Measurements from ENCODE around the gene IFFO2. TPM values are rescaled to one million over a fixed set of nuclear protein-coding genes. Genes with fewer than 3 reads are reported as not detected.

Gene IFFO2
- total RNA-seq, 1 donor from 2014 or later, result 3.7 TPM

- peaks cover 43 to 51% (median 47%) of the 10 kb centered on the region in 3 donors for H3K4me1 ChIP-seq (ENCODE audit: control insufficient read depth in 3 of 3, insufficient read depth in 3 of 3, low read length in 3 of 3)
- no peaks in the 10 kb centered on the region for H3K9me3 ChIP-seq (ENCODE audit: control insufficient read depth in 3 of 3, low read length in 3 of 3)
- no peaks in the 10 kb centered on the region for H3K27me3 ChIP-seq (ENCODE audit: control insufficient read depth in 3 of 3, insufficient read depth in 3 of 3, low read length in 3 of 3)
- no peak overlapping the region for H3K27ac ChIP-seq (ENCODE audit: low read depth, low read length)
- no peaks in the 10 kb centered on the region for H3K36me3 ChIP-seq (ENCODE audit: control insufficient read depth in 3 of 3, insufficient read depth in 3 of 3, low read length in 3 of 3)
- H3K4me3 ChIP-seq (ENCODE audit: low read length in 3 of 3), result no peak overlapping the region
- peak overlapping the region in 1 of 3 donors; percentile 46 for H3K9ac ChIP-seq (ENCODE audit: low read depth in 1 of 3, low read length in 3 of 3)
These were observed 16.8 kb downstream of the IFFO2 start for GRCh38 chr1:18939398-18940302.

- Histone ChIP-seq H3K4me1 (ENCODE audit: control insufficient read depth in 3 of 3, insufficient read depth in 3 of 3, low read length in 3 of 3) (peaks cover 40 to 44% (median 43%) of the 10 kb centered on the region in 3 donors), H3K36me3 (ENCODE audit: control insufficient read depth in 3 of 3, insufficient read depth in 3 of 3, low read length in 3 of 3) (no peaks in the 10 kb centered on the region), H3K27ac (ENCODE audit: low read depth, low read length) (no peak overlapping the region), H3K9me3 (ENCODE audit: control insufficient read depth in 3 of 3, low read length in 3 of 3) (no peaks in the 10 kb centered on the region), H3K27me3 (ENCODE audit: control insufficient read depth in 3 of 3, insufficient read depth in 3 of 3, low read length in 3 of 3) (no peaks in the 10 kb centered on the region), H3K4me3 (ENCODE audit: low read length in 3 of 3) (peak overlapping the region in 1 of 3 donors; percentile 6), H3K9ac (ENCODE audit: low read depth in 1 of 3, low read length in 3 of 3) (peak overlapping the region in 1 of 3 donors; percentile 20)
These were observed 17.8 kb downstream of the IFFO2 start for GRCh38 chr1:18938707-18939070.

- peaks cover 40 to 44% (median 40%) of the 10 kb centered on the region in 3 donors for H3K4me1 ChIP-seq (ENCODE audit: control insufficient read depth in 3 of 3, insufficient read depth in 3 of 3, low read length in 3 of 3)
- no peaks in the 10 kb centered on the region for H3K9me3 ChIP-seq (ENCODE audit: control insufficient read depth in 3 of 3, low read length in 3 of 3)
- H3K36me3 ChIP-seq (ENCODE audit: control insufficient read depth in 3 of 3, insufficient read depth in 3 of 3, low read length in 3 of 3), result no peaks in the 10 kb centered on the region
- H3K4me3 ChIP-seq (ENCODE audit: low read length in 3 of 3), result no peak overlapping the region
- H3K9ac ChIP-seq (ENCODE audit: low read depth in 1 of 3, low read length in 3 of 3), result peak overlapping the region in 1 of 3 donors; percentile 20
- no peak overlapping the region for H3K27ac ChIP-seq (ENCODE audit: low read depth, low read length)
- no peaks in the 10 kb centered on the region for H3K27me3 ChIP-seq (ENCODE audit: control insufficient read depth in 3 of 3, insufficient read depth in 3 of 3, low read length in 3 of 3)
These were observed 18.3 kb downstream of the IFFO2 start for GRCh38 chr1:18938008-18938706.

GRCh38 chr1:18937539-18937938 lies 18.9 kb downstream of the IFFO2 start:
- Histone ChIP-seq H3K9ac (ENCODE audit: low read depth in 1 of 3, low read length in 3 of 3) (peak overlapping the region in 1 of 3 donors; percentile 3), H3K27ac (ENCODE audit: low read depth, low read length) (no peak overlapping the region), H3K4me1 (ENCODE audit: control insufficient read depth in 3 of 3, insufficient read depth in 3 of 3, low read length in 3 of 3) (peaks cover 40 to 43% (median 40%) of the 10 kb centered on the region in 3 donors), H3K9me3 (ENCODE audit: control insufficient read depth in 3 of 3, low read length in 3 of 3) (no peaks in the 10 kb centered on the region), H3K27me3 (ENCODE audit: control insufficient read depth in 3 of 3, insufficient read depth in 3 of 3, low read length in 3 of 3) (no peaks in the 10 kb centered on the region), H3K36me3 (ENCODE audit: control insufficient read depth in 3 of 3, insufficient read depth in 3 of 3, low read length in 3 of 3) (no peaks in the 10 kb centered on the region), H3K4me3 (ENCODE audit: low read length in 3 of 3) (no peak overlapping the region)

GRCh38 chr1:18936814-18937481 lies 19.5 kb downstream of the IFFO2 start:
- Histone ChIP-seq H3K36me3 (ENCODE audit: control insufficient read depth in 3 of 3, insufficient read depth in 3 of 3, low read length in 3 of 3) (no peaks in the 10 kb centered on the region), H3K4me1 (ENCODE audit: control insufficient read depth in 3 of 3, insufficient read depth in 3 of 3, low read length in 3 of 3) (peaks cover 37 to 40% (median 37%) of the 10 kb centered on the region in 3 donors), H3K9me3 (ENCODE audit: control insufficient read depth in 3 of 3, low read length in 3 of 3) (no peaks in the 10 kb centered on the region), H3K4me3 (ENCODE audit: low read length in 3 of 3) (no peak overlapping the region), H3K9ac (ENCODE audit: low read depth in 1 of 3, low read length in 3 of 3) (no peak overlapping the region), H3K27me3 (ENCODE audit: control insufficient read depth in 3 of 3, insufficient read depth in 3 of 3, low read length in 3 of 3) (no peaks in the 10 kb centered on the region), H3K27ac (ENCODE audit: low read depth, low read length) (no peak overlapping the region)

- no peak overlapping the region for H3K4me3 ChIP-seq (ENCODE audit: low read length in 3 of 3)
- H3K4me1 ChIP-seq (ENCODE audit: control insufficient read depth in 3 of 3, insufficient read depth in 3 of 3, low read length in 3 of 3), result peaks cover 32 to 35% (median 32%) of the 10 kb centered on the region in 3 donors
- H3K36me3 ChIP-seq (ENCODE audit: control insufficient read depth in 3 of 3, insufficient read depth in 3 of 3, low read length in 3 of 3), result no peaks in the 10 kb centered on the region
- H3K27me3 ChIP-seq (ENCODE audit: control insufficient read depth in 3 of 3, insufficient read depth in 3 of 3, low read length in 3 of 3), result no peaks in the 10 kb centered on the region
- H3K9me3 ChIP-seq (ENCODE audit: control insufficient read depth in 3 of 3, low read length in 3 of 3), result no peaks in the 10 kb centered on the region
- no peak overlapping the region for H3K9ac ChIP-seq (ENCODE audit: low read depth in 1 of 3, low read length in 3 of 3)
- H3K27ac ChIP-seq (ENCODE audit: low read depth, low read length), result no peak overlapping the region
These were observed 20.0 kb downstream of the IFFO2 start for GRCh38 chr1:18936471-18936813.

- Histone ChIP-seq H3K4me3 (ENCODE audit: low read length in 3 of 3) (no peak overlapping the region), H3K9me3 (ENCODE audit: control insufficient read depth in 3 of 3, low read length in 3 of 3) (no peaks in the 10 kb centered on the region), H3K4me1 (ENCODE audit: control insufficient read depth in 3 of 3, insufficient read depth in 3 of 3, low read length in 3 of 3) (peaks cover 16 to 23% (median 21%) of the 10 kb centered on the region in 3 donors), H3K27ac (ENCODE audit: low read depth, low read length) (no peak overlapping the region), H3K36me3 (ENCODE audit: control insufficient read depth in 3 of 3, insufficient read depth in 3 of 3, low read length in 3 of 3) (no peaks in the 10 kb centered on the region), H3K9ac (ENCODE audit: low read depth in 1 of 3, low read length in 3 of 3) (no peak overlapping the region), H3K27me3 (ENCODE audit: control insufficient read depth in 3 of 3, insufficient read depth in 3 of 3, low read length in 3 of 3) (no peaks in the 10 kb centered on the region)
These were observed 22.1 kb downstream of the IFFO2 start for GRCh38 chr1:18934205-18935000.

GRCh38 chr1:18932879-18933278 lies 23.6 kb downstream of the IFFO2 start:
- Histone ChIP-seq H3K4me3 (ENCODE audit: low read length in 3 of 3) (no peak overlapping the region), H3K4me1 (ENCODE audit: control insufficient read depth in 3 of 3, insufficient read depth in 3 of 3, low read length in 3 of 3) (peaks cover 14 to 18% (median 16%) of the 10 kb centered on the region in 3 donors), H3K9ac (ENCODE audit: low read depth in 1 of 3, low read length in 3 of 3) (no peak overlapping the region), H3K27ac (ENCODE audit: low read depth, low read length) (no peak overlapping the region), H3K27me3 (ENCODE audit: control insufficient read depth in 3 of 3, insufficient read depth in 3 of 3, low read length in 3 of 3) (no peaks in the 10 kb centered on the region), H3K9me3 (ENCODE audit: control insufficient read depth in 3 of 3, low read length in 3 of 3) (no peaks in the 10 kb centered on the region), H3K36me3 (ENCODE audit: control insufficient read depth in 3 of 3, insufficient read depth in 3 of 3, low read length in 3 of 3) (no peaks in the 10 kb centered on the region)

GRCh38 chr1:18932387-18932786 lies 24.1 kb downstream of the IFFO2 start:
- Histone ChIP-seq H3K9ac (ENCODE audit: low read depth in 1 of 3, low read length in 3 of 3) (no peak overlapping the region), H3K4me1 (ENCODE audit: control insufficient read depth in 3 of 3, insufficient read depth in 3 of 3, low read length in 3 of 3) (peaks cover 14 to 20% (median 18%) of the 10 kb centered on the region in 3 donors), H3K4me3 (ENCODE audit: low read length in 3 of 3) (no peak overlapping the region), H3K27me3 (ENCODE audit: control insufficient read depth in 3 of 3, insufficient read depth in 3 of 3, low read length in 3 of 3) (no peaks in the 10 kb centered on the region), H3K36me3 (ENCODE audit: control insufficient read depth in 3 of 3, insufficient read depth in 3 of 3, low read length in 3 of 3) (no peaks in the 10 kb centered on the region), H3K9me3 (ENCODE audit: control insufficient read depth in 3 of 3, low read length in 3 of 3) (no peaks in the 10 kb centered on the region), H3K27ac (ENCODE audit: low read depth, low read length) (no peak overlapping the region)

Data from skeletal muscle tissue (tissue), 4 donors.